Mucosa of descending colon (tissue), 3 donors: Measurements from ENCODE around the gene PACS2. TPM values are rescaled to one million over a fixed set of nuclear protein-coding genes. Genes with fewer than 3 reads are reported as not detected.

Source experiments
- ATAC-seq: fragments of 200-7000 bp; cut with Tn5 transposase; one replicate; pipeline ENCODE4 v1.9.1; 2020; ENCODE audit warnings: mild to moderate bottlenecking, moderate library complexity
- DNase-seq, 3 donors: peaks; one replicate each; pipeline ENCODE4 v3.0.0-alpha.2; 2020
- H3K36me3 ChIP-seq: fragments of 200-600 bp; one replicate; pipeline ENCODE4 v1.8.0; 2021; ENCODE audit warnings: low read depth, mild to moderate bottlenecking
- H3K4me1 ChIP-seq: fragments of 200-600 bp; one replicate; pipeline ENCODE4 v1.8.0; 2021; ENCODE audit warnings: low read depth, mild to moderate bottlenecking
- H3K4me3 ChIP-seq: fragments of 200-600 bp; one replicate; pipeline ENCODE4 v1.8.0; 2021; ENCODE audit warnings: mild to moderate bottlenecking
- H3K9me3 ChIP-seq: fragments of 200-600 bp; one replicate; pipeline ENCODE4 v1.8.0; 2021; ENCODE audit warnings: mild to moderate bottlenecking
- CTCF ChIP-seq: fragments of 200-600 bp; IDR thresholded peaks from one replicate; pipeline ENCODE4 v1.8.0; 2022; ENCODE audit warnings: antibody characterized with exemption, mild to moderate bottlenecking
- intact Hi-C, 2 donors: fragments of 100-400 bp; cut with DNase I in 1 of 2; cut with micrococcal nuclease in 1 of 2; formaldehyde crosslinking; loops; one replicate each; pipeline versions ENCODE4 v1.11.0 to v1.11.1; 2022; cut with DNase I, micrococcal nuclease
- total RNA-seq, 3 donors: library from RNA; stranded (reverse); fragmentation: NEBNext Ultra II Directional in 2 of 3; extraction: Animal tissue kit (Norgen Biotek cat#: 25700) in 2 of 3; gene quantifications; one replicate each; pipeline versions ENCODE4 v1.2.1 to v1.2.4, GENCODE V29; 2021 to 2023
- donor health status: DM: no; HTN: no; CAD: no; lungs with moderate emphysema.
- donor health status: DM: no; HTN: no; CAD: no.
- donor health status: DM: no; HTN: yes; CAD: no.

The PACS2 gene
- total RNA-seq, 3 donors from 2014 or later = 71.7 to 84.3 (median 78.9) TPM

GRCh38 chr14:105446971-105447370 lies 132.4 kb downstream of the PACS2 start:
- H3K9me3 ChIP-seq = no peaks in the 10 kb centered on the region
- intact Hi-C loops = loop anchor here in 1 of 2 donors (10.0 kb wide), 1 partner anchor 78 kb away; the partner anchor contains the start of gene TMEM121
- peak in 1 of 3 donors; percentile 42 for DNase-seq
- no peak for TF ChIP-seq CTCF
- no peak overlapping the region for H3K4me3 ChIP-seq
- no peaks in the 10 kb centered on the region for H3K36me3 ChIP-seq
- H3K4me1 ChIP-seq = no peaks in the 10 kb centered on the region
- no peak for ATAC-seq

Other genes with a start within 250 kb of the PACS2 start
- gene GPR132, start 249.3 kb upstream of the PACS2 start, total RNA-seq = 1 to 10 TPM; 1.7 to 4.0 (median 3.1) TPM
- 1 to 10 TPM; 5.6 to 8.2 (median 5.7) TPM for gene JAG2, start 146.0 kb upstream of the PACS2 start, total RNA-seq
- gene NUDT14, start 133.4 kb upstream of the PACS2 start, total RNA-seq = 10 to 100 TPM; 26.9 to 46.7 (median 37.9) TPM
- gene BTBD6, start 66.2 kb upstream of the PACS2 start, total RNA-seq = 10 to 100 TPM; 45.7 to 55.8 (median 46.7) TPM
- 10 to 100 TPM; 27.4 to 40.1 (median 34.2) TPM for gene BRF1, start 13.7 kb upstream of the PACS2 start, total RNA-seq
- 1 to 10 TPM in 1 of 3 donors, under 1 TPM in 2; 0.84 to 2.0 (median 0.95) TPM for gene TEX22, start 83.8 kb downstream of the PACS2 start, total RNA-seq
- 100 to 1,000 TPM in 1 of 3 donors, 10 to 100 TPM in 2; 76.4 to 105 (median 79.7) TPM for gene MTA1, start 105.1 kb downstream of the PACS2 start, total RNA-seq
- gene CRIP2, start 160.1 kb downstream of the PACS2 start, total RNA-seq = 10 to 100 TPM; 10.0 to 41.6 (median 23.5) TPM
- gene CRIP1, start 172.1 kb downstream of the PACS2 start, total RNA-seq = 100 to 1,000 TPM in 2 of 3 donors, 10 to 100 TPM in 1; 41.3 to 144 (median 142) TPM
- 10 to 100 TPM; 11.8 to 23.9 (median 21.8) TPM for gene TEDC1, start 176.5 kb downstream of the PACS2 start, total RNA-seq
- gene TMEM121, start 211.8 kb downstream of the PACS2 start, total RNA-seq = 1 to 10 TPM in 2 of 3 donors, under 1 TPM in 1; 0.38 to 4.0 (median 1.0) TPM